Heart left ventricle (tissue), 16 donors: ENCODE measurements around the gene SLC39A11. TPM values are rescaled to one million over a fixed set of nuclear protein-coding genes. Genes with fewer than 3 reads are reported as not detected.

Source experiments
- ATAC-seq, 4 donors: fragments of 200-7000 bp; cut with Tn5 transposase; one replicate each; pipeline ENCODE4 v1.9.1; 2020 to 2022; ENCODE audit warnings: moderate library complexity in 4 of 4, mild to moderate bottlenecking in 3 of 4, moderate number of reproducible peaks in 1 of 4
- DNase-seq, 5 donors: peaks; one replicate each; pipeline ENCODE4 v3.0.0-alpha.2; 2020
- H3K27ac ChIP-seq, 12 donors: fragments of 200-600 bp; sonication (generic) in 4 of 12; one replicate each; pipeline versions ENCODE4 v1.5.0 to v1.8.0; 2016 to 2022; ENCODE audit warnings: mild to moderate bottlenecking in 2 of 12
- H3K27me3 ChIP-seq, 9 donors: fragments of 200-600 bp; sonication (generic) in 2 of 9; one replicate each; pipeline versions ENCODE4 v1.5.1 to v1.8.0; 2016 to 2022; ENCODE audit warnings: mild to moderate bottlenecking in 3 of 9
- H3K36me3 ChIP-seq, 9 donors: fragments of 200-600 bp; sonication (generic) in 2 of 9; one replicate each; pipeline versions ENCODE4 v1.5.0 to v1.8.0; 2018 to 2022; ENCODE audit warnings: mild to moderate bottlenecking in 2 of 9
- H3K4me1 ChIP-seq, 12 donors: fragments of 200-600 bp; sonication (generic) in 4 of 12; one replicate each; pipeline versions ENCODE4 v1.5.0 to v1.8.0; 2016 to 2022; ENCODE audit warnings: mild to moderate bottlenecking in 3 of 12
- H3K4me3 ChIP-seq, 12 donors: fragments of 200-600 bp; sonication (generic) in 4 of 12; one replicate each; pipeline versions ENCODE4 v1.5.0 to v1.8.0; 2017 to 2022; ENCODE audit warnings: mild to moderate bottlenecking in 9 of 12, moderate library complexity in 4 of 12
- H3K9me3 ChIP-seq, 12 donors: fragments of 200-600 bp; sonication (generic) in 4 of 12; one replicate each; pipeline versions ENCODE4 v1.5.0 to v1.8.0; 2016 to 2022; ENCODE audit warnings: mild to moderate bottlenecking in 1 of 12
- CTCF ChIP-seq, 12 donors: fragments of 200-600 bp; sonication (generic) in 4 of 12; IDR thresholded peaks; one replicate each; pipeline versions ENCODE4 v1.5.0 to v1.8.0; 2018 to 2022; ENCODE audit warnings: antibody characterized with exemption in 12 of 12, mild to moderate bottlenecking in 5 of 12
- POLR2A ChIP-seq, 2 donors: fragments of 450-650 bp; IDR thresholded peaks; one replicate each; pipeline ENCODE4 v1.6.1; 2017; ENCODE audit warnings: antibody characterized with exemption in 2 of 2, mild to moderate bottlenecking in 2 of 2, moderate library complexity in 2 of 2
- WGBS, 4 donors: extraction: QIAGEN DNeasy Blood & Tissue Kit in 2 of 4; methylation state at CpG; one replicate each; pipeline versions ENCODE4 v1.1.5 to v1.1.7; 2013 to 2018; 5-methylcytosine and 5-hydroxymethylcytosine counted together
- intact Hi-C, 10 donors: fragments of 100-400 bp; cut with DNase I; formaldehyde crosslinking; loops; one replicate each; pipeline versions ENCODE4 v1.11.1 to v1.14.2; 2022
- polyA plus RNA-seq, 2 donors: library from polyadenylated mRNA; stranded (reverse); fragments of 200-250 nt; gene quantifications; one replicate each; pipeline ENCODE4 v1.2.3, GENCODE V29; 2013
- total RNA-seq, 9 donors: library from RNA; depleted of rRNA in 2 of 9; stranded (reverse); fragments of >200 nt in 2 of 9; fragmentation: NEBNext Ultra II Directional in 3 of 9; extraction: Animal tissue kit (Norgen Biotek cat#: 25700) in 3 of 9; gene quantifications; one replicate each; pipeline versions ENCODE4 v1.1.0 to v1.2.4, GENCODE V29; 2016 to 2023
- donor health status: ischemic (EF 13 %, LVEDD 7.1; RV severe dilation, severe dysfunction).
- donor health status: healthy with polysubstance abuse.
- donor health status: DM: no; HTN: yes; CAD: no.
- donor health status: DM: no; HTN: no; CAD: no.
- donor health status: ischemic (EF 25% LVEDD 6.9; RV normal size, moderate dysfunction).
- donor health status: ischemic (EF 25% LVEDD 5.7; RV mildly dilated, moderate dysfunction).
- donor health status: healthy.
- donor health status: DM: yes; HTN: yes; CAD: no.
- donor health status: ischemic (EF 35%, LVEDD 5.7; RV mildly dilated, moderate dysfunction).
- donor health status: nonischemic (EF 11% LVEDD 7.7; RV severe dilation, severe dysfunction).
- donor health status: DM: yes; HTN: yes; CAD: no.
- donor health status: PGD.
- donor health status: ischemic (EF 29% LVEDD 5.4; RV normal size, mild dysfunction).
- donor health status: nonischemic (EF 23%, LVEDD 6.1; RV moderate dilation, normal function).

Gene SLC39A11
- total and polyA plus RNA-seq, 11 donors, result 2.5 to 23.3 (median 8.4) TPM

- Histone ChIP-seq H3K27ac (no peak overlapping the region), H3K27me3 (no peaks in the 10 kb centered on the region), H3K9me3 (peaks cover 0 to 18% (median 10%) of the 10 kb centered on the region in 12 donors), H3K36me3 (no peaks in the 10 kb centered on the region), H3K4me3 (no peak overlapping the region), H3K4me1 (no peaks in the 10 kb centered on the region)
- intact Hi-C loops, result no loop called here
- 81 to 87% (median 86%) methylated on average over 14 of the region's 14 CpGs for WGBS, 4 donors
- ATAC-seq (no peak), DNase-seq (no peak)
- TF ChIP-seq POLR2A (IDR thresholded peaks at IDR 0.05) (no peak), CTCF (IDR thresholded peaks at IDR 0.05) (no peak)
Observed at GRCh38 chr17:73013816-73014663, 78.4 kb downstream of the SLC39A11 start.

DNA sequence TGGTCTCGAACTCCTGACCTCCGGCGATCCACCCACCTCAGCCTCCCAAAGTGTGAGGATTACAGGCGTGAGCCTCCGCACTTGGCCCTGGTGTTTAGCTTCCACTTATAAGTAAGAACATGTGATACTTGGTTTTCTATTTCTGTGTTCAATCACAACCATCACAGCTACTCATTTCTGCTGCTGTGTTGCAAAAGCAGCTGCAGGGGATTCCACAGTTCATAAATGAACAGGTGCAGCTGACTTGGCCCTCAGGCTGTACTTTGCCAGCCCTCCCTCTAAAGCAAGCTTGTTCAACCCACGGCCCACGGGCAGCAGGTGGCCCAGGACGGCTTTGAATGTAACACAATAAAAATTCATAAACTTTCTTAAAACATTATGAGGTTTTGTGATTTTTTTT, 79.2 kb downstream of the SLC39A11 start:
- 86 to 97% (median 96%) methylated on average over 8 of the region's 8 CpGs for WGBS, 4 donors
- no peaks in the 10 kb centered on the region for H3K36me3 ChIP-seq
- ATAC-seq (no peak), DNase-seq (no peak)
- H3K4me3 ChIP-seq, result no peak overlapping the region
- H3K9me3 ChIP-seq, result peaks cover 0 to 10% (median 5%) of the 10 kb centered on the region in 12 donors
- no peaks in the 10 kb centered on the region for H3K4me1 ChIP-seq
- no peak overlapping the region for H3K27ac ChIP-seq
- intact Hi-C loops, result no loop called here
- no peak for TF ChIP-seq CTCF (IDR thresholded peaks at IDR 0.05)
- TF ChIP-seq POLR2A (IDR thresholded peaks at IDR 0.05), result no peak
- no peaks in the 10 kb centered on the region for H3K27me3 ChIP-seq

DNA sequence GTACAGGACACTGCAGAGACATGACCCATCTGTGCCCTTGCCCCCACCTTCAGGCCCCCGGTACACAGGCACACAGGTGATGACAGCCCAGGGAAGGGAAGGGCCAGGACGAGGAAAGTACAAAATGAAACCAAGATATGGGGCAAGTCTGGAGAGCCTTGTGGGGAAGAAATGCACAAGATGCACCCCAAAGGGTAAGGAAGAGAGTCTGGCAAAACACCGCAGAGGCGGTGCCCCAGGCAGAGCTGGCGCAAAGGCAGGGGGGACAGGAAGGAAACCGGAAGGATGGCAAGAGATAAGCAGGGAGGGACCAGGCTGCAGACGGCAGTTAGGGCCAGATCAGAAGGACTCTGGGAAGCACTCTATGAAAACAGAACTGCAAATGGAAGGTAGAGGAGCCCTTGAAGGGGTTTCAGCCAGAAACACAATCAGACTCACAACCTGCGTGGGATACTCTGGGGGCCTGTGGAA, 81.4 kb downstream of the SLC39A11 start:
- peak in 1 of 4 donors; percentile 18 for ATAC-seq
- no peaks in the 10 kb centered on the region for H3K36me3 ChIP-seq
- H3K4me1 ChIP-seq, result peaks cover 0 to 7% (median 0%) of the 10 kb centered on the region in 12 donors
- intact Hi-C loops, result no loop called here
- H3K27ac ChIP-seq, result no peak overlapping the region
- peak overlapping the region in 2 of 12 donors; percentile 16 to 18 for H3K4me3 ChIP-seq
- H3K9me3 ChIP-seq, result no peaks in the 10 kb centered on the region
- no peaks in the 10 kb centered on the region for H3K27me3 ChIP-seq
- no peak for DNase-seq
- 37 to 59% (median 46%) methylated on average over 8 of the region's 8 CpGs for WGBS, 4 donors
- no peak for TF ChIP-seq POLR2A (IDR thresholded peaks at IDR 0.05)
- no peak for TF ChIP-seq CTCF (IDR thresholded peaks at IDR 0.05)

- no peak overlapping the region for H3K27ac ChIP-seq
- H3K9me3 ChIP-seq, result no peaks in the 10 kb centered on the region
- peaks cover 0 to 7% (median 0%) of the 10 kb centered on the region in 12 donors for H3K4me1 ChIP-seq
- ATAC-seq (no peak), DNase-seq (no peak)
- TF ChIP-seq POLR2A (IDR thresholded peaks at IDR 0.05) (no peak), CTCF (IDR thresholded peaks at IDR 0.05) (no peak)
- no peak overlapping the region for H3K4me3 ChIP-seq
- no peaks in the 10 kb centered on the region for H3K36me3 ChIP-seq
- intact Hi-C loops, result no loop called here
- 75 to 88% (median 87%) methylated on average over 7 of the region's 7 CpGs for WGBS, 4 donors
- H3K27me3 ChIP-seq, result no peaks in the 10 kb centered on the region
Observed at GRCh38 chr17:73010414-73010813, 82.1 kb downstream of the SLC39A11 start.
